H1 (cell line): Measurements from ENCODE around the gene WDR54. TPM values are rescaled to one million over a fixed set of nuclear protein-coding genes. Genes with fewer than 3 reads are reported as not detected.

Source experiments
- FOSL1 ChIP-seq: IDR thresholded peaks from 2 replicates; pipeline ENCODE4 v1.6.1; 2011; ENCODE audit warnings: mild to moderate bottlenecking, low read depth, low read length, moderate library complexity; ENCODE audit not compliant: insufficient read depth
- MAFK ChIP-seq: IDR thresholded peaks from 2 replicates; pipeline ENCODE4 v1.6.1; 2012; ENCODE audit warnings: low read depth, mild to moderate bottlenecking, improper control_type of control experiment, low read length
- PHF8 ChIP-seq: fragments of 200-600 bp; sonication (generic); conservative IDR thresholded peaks from 2 replicates; pipeline ENCODE4 v1.7.1; 2012; ENCODE audit warnings: low read depth, mild to moderate bottlenecking, inconsistent platforms, low read length, moderate library complexity
- POU5F1 ChIP-seq: IDR thresholded peaks from 2 replicates; pipeline ENCODE4 v1.6.1; 2011; ENCODE audit warnings: low read depth, mild to moderate bottlenecking, low read length, moderate library complexity
- YY1 ChIP-seq: IDR thresholded peaks from 2 replicates; pipeline ENCODE4 v1.6.1; 2011; ENCODE audit warnings: low read depth, mild to moderate bottlenecking, low read length
- polyA plus RNA-seq, 7 experiments: library from polyadenylated mRNA; depleted of rRNA in 3 of 7; stranded (reverse) in 5 of 7; unstranded in 2 of 7; fragments of >200 nt in 5 of 7; fragments of 200-250 nt in 2 of 7; gene quantifications; 1 replicate in 5 of 7; 2 replicates in 1 of 7; 4 replicates in 1 of 7; pipeline versions ENCODE4 v1.2.1 to v1.2.3, GENCODE V29; 2011 to 2013; ENCODE audit warnings: missing spikeins in 2 of 7, mixed read lengths in 2 of 7
- total RNA-seq: library from RNA; stranded (reverse); fragmentation: NEBNext Ultra II Directional; extraction: Animal tissue kit (Norgen Biotek cat#: 25700); gene quantifications from 2 replicates; pipeline ENCODE4 v1.2.1, GENCODE V29; 2021

The WDR54 gene
- total and polyA plus RNA-seq, 2 of the 8 experiments (the other 6 are each of a cell fraction or from before 2014, with no cell fraction given), result 41.6 to 125 TPM

- TF ChIP-seq POU5F1, result no peak
- TF ChIP-seq FOSL1, result no peak
- no peak for TF ChIP-seq MAFK
- no peak for TF ChIP-seq YY1
- TF ChIP-seq PHF8, result no peak
Observed at GRCh38 chr2:74462786-74463105, 41.2 kb downstream of the WDR54 start (continued).
